HG02884 (cell line): ENCODE measurements around the gene PIR.

Source experiments
- ATAC-seq: cut with Tn5 transposase; IDR thresholded peaks from one replicate; pipeline ENCODE4 v1.9.1; 2021; ENCODE audit warnings: mild to moderate bottlenecking, moderate library complexity; ENCODE audit not compliant: unreplicated experiment

The PIR gene

DNA sequence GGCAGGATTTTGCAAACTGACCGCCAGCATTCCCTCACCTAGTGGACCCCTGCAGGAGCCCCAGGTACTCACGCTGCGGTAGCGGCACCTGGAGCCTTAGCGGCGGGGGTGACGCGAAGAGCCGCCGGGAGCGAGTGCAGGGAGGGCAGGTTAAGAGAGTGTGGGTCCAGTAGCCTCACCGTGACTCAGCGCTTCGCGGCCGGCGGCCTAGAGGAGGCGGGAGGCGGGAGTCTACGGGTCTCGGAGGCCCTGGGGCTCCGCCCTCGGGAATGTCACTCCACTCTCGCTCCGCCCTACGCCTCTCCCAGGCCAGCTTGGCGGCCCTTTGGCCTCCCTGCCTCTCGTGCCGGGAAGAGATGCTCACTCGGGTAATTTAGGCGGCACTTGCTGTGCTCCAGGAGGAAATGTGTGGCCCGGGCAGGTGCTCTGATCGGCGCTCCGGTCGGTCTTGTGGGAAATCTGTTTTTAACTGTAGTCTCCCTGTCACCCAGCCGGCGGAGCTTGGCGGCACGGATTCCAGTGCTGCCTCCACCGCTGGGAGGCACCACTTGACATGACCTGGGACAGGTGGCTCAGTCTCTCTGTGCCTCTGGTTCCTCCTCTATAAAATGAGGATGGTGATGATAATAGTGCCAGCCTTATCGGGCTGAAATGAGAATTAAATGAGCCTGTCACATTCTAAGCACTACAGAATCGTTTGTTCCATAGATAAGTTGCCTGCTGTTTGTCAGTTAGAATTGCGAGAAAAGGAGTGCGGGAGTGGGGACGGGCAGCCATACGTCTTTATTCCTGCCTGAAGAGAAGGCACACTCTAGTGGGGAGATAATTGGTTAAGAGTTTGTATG lies at the start of gene PIR:
Gene PIR, minus strand, starts transcription at position 216 of the 845 bp plus-strand sequence. CDS start 2,076 bp downstream, outside the sequence.
- peak; percentile 98 for ATAC-seq

- ATAC-seq, result no peak
Measured at GRCh38 chrX:15530318-15530717, 37.2 kb upstream of the PIR start.

DNA sequence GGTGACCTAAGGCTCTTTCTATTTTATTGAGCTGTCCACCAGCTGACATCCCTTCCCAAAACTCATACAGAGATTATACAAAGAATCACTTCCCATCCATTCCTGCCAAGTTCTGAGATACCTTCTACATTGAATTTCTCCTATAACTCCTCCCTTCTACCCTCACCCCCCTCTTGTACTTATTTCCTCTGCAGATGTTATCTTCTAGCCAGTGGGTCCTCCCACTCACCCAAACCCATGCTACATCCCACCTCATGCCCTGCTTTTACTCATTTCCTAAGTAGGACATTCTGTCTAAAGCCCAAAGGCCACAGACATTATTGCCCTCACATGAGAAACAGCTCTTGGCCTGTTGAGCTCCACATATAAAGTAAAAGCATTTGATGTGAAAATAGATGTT lies 36.0 kb upstream of the PIR start:
- ATAC-seq, result no peak

GRCh38 chrX:15525664-15526416 lies 32.7 kb upstream of the PIR start:
- no peak for ATAC-seq

DNA sequence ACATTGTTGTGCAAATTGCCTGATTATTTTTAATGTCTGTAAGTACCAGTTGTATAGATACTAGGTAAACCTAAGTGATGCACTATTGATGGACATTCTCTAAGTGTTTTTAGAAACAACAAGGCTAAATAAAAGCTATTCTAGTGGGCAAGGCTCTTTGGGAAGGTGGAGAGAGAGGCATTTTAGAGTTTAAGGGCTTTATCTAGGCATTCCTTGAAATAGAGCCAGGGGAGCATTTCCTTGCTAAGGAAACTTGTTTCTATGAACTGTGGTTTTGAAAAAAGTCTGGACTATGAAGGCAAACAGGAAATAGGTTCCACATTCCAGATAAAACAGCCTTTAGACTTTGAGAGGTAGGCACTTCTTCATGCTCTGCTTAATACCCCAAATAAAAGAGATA lies 31.3 kb upstream of the PIR start:
- no peak for ATAC-seq

- ATAC-seq, result no peak
Measured at GRCh38 chrX:15523088-15523487, 30.0 kb upstream of the PIR start.

DNA sequence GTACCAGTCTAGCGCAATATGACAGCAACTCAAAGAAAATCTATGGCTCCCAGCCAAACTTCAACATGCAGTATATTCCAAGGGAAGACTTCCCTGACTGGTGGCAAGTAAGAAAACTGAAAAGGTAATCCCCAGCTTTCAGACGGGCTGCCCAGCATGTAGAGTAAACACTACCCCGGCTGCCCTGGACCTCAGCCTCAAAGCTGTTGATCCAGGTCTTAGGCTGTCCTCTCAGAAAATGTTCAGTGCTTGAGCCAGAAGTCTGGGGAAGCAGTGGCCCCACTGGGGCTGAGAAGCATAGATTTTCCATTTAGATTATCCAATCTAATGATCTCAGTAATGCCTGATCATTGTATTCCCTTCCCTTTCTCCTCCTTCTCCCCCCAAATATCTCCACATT lies 29.3 kb upstream of the PIR start:
- ATAC-seq, result no peak

DNA sequence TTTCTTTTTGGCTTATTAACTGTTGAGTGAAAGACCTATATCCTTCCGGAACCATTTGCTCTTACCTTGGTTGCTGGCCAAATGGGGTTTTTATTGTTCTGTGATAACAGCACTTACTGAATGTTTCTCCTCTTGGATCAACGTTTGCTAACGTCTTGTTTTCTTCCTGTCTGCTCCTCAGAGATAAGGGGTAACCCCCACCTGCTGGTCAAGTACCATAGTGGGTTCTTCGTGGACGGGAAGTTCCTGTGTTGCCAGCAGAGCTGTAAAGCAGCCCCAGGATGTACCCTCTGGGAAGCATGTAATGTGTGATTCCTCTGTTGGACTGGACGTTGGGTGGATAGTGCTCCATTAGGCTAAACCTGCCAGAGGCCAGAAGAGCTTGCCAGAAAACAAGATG lies 22.8 kb upstream of the PIR start:
- no peak for ATAC-seq

DNA sequence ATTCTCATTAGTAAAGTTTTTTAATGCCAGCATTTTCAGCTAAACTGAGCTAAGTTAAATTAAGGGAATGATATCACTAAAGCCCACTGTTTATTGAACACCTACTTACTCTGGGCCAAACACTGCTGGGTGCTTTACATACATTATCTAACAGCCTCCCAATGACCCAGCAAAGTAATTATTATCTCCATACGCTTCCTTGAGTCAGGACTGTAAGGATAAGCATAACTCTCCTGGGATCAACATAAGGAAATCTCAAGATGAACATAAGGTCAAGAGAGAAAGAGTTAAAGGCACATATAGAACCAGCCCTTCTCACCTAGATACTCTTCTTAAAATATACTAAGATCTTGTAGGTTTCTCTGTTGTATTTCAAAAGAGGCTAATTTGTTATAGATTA lies 21.1 kb upstream of the PIR start:
- ATAC-seq, result no peak

DNA sequence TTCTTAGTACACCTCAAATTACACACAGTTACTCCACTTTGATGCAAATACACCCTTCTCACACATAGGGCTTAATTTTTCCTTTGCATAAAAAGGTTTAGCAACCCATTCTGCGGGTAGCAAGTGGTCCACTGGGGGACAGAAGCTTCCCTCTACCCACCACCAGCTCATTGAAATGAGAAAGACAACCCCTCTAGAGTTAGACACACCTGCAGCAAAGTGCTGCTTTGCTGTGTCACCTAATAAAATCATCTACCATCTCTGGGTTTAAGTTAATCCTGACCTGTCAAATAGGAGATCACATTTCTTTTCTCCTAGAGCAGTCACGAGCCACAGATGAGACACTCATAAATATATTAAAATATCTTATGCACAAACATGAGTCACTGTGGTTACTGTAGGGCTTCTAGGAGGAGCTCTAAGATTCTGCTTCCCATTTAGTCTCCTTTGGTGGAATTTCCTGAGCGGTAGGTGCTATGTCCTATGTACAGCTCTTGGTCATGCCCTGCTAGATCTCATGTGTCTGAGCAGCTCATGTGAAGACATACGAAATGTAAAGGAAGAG lies 19.4 kb upstream of the PIR start:
- no peak for ATAC-seq

GRCh38 chrX:15511563-15511962 lies 18.4 kb upstream of the PIR start:
- ATAC-seq, result no peak

DNA sequence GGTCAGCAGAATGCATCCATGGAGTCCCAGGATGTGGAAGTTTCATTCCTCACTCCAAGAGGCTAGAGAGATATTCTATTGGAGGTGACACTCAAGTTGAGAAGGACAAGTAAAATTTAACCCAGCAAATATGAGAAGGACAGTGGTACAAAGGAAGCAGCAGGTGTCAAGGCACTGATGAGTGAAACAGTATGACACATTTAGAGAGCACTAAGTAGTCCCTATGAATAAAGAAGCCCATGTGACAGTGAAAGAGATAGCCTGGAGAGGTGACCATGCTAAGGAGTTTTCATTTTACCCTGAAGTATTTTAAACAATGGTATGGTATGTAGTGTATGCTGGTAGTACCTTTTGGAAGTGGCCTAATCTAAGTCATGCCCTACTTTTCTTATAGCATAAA lies 16.7 kb upstream of the PIR start:
- no peak for ATAC-seq

DNA sequence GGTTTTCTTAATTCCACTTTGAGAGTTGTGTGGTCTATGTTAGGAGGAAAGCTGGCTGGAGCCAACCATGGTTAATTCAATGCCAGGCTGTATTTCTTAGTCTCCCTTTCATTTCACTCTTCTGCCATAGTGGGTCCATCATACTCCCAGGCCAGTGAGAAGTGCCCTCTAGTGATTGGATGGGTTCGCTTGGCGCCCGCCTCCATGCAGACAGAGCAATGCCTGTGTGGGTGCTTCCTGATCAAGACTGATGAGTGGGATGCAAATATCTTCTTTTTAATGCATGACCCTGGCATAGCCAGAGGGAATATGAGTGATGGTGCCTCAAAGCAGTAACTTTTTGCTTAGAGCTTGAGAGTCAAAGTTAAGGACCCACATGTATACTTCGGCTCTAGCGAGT lies 13.9 kb upstream of the PIR start:
- ATAC-seq, result no peak

DNA sequence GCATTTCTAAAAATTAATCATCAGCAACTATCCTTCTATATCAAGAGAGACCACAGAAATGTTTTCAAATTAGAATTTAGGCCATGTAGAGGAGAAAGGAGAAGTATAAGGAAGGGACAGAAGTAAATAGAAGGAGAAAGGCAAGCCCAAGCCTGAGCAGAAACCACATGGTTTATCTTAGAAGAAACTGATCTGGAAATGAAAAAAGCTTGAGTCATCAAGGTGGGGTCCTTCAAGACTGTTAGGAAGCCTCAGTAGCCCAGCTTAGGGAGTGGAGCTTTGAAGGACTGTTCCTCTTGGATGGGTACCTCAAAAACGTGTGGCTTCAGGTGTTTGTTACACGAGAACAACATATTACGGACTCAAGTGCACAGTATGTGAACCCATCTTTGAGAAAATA lies 12.0 kb upstream of the PIR start:
- no peak for ATAC-seq

DNA sequence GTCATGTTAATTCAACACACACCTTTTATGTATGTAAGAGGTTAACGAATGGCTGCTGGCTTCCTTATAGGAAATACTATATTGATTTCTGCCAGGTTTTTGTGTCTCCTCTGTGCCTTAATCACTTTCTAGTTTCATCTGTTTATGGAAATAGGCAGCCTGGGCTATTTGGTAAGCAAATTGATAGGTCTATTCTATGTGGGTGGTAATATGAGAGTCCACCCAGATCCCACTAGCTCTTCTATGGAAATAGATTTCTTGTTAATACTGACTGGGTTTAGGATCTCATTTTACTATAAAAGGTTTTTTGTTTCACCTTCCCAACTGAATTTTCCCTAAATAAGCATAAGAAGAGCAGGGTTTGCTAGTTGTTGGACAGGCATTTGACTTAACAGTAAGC lies 11.5 kb upstream of the PIR start:
- no peak for ATAC-seq

GRCh38 chrX:15501506-15501905 lies 8.4 kb upstream of the PIR start:
- no peak for ATAC-seq

- no peak for ATAC-seq
Measured at GRCh38 chrX:15500497-15500966, 7.4 kb upstream of the PIR start, which contains the start of gene BMX. TSS of gene BMX (plus strand) at chrX:15500807. CDS start at chrX:15508354, 7,547 bp downstream.

DNA sequence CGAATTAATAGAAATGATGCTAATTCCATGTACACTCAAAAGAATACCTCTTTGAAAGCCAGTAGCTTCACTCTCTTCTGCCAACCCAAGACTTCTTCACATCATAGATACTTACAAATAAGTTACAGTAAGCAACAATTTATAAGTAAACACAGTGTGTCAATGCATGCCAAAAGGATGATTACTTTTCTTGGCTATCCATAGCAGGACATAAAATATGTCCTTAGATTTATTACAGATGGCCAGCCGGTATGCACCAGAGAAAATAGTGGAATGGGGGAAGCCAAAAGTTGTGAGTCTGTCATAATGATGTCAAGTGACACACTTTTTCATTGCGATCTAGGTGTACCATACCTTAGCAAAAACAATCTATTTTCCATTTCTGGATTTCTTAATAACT lies 6.8 kb upstream of the PIR start:
- ATAC-seq, result no peak

GRCh38 chrX:15498741-15499140 lies 5.6 kb upstream of the PIR start:
- no peak for ATAC-seq

DNA sequence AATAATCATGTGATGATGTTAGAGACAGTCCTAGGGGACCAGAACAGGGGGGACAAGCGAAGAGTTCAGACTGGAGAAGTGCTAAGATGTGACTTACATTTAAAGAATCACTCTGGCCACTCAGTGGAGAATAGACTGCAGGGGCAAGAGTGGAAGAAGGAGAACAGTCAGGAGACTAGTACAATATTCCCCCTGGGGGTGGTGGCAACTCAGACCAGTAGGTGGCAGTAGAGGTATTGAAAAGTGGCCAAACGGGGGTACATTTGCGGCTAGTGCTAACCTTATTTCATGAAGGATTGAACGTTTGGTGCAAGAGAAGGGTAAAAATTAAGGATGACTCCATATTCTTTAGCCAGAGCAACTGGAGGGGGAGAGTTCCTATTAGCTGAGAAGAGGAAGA lies 4.7 kb upstream of the PIR start:
- ATAC-seq, result no peak

DNA sequence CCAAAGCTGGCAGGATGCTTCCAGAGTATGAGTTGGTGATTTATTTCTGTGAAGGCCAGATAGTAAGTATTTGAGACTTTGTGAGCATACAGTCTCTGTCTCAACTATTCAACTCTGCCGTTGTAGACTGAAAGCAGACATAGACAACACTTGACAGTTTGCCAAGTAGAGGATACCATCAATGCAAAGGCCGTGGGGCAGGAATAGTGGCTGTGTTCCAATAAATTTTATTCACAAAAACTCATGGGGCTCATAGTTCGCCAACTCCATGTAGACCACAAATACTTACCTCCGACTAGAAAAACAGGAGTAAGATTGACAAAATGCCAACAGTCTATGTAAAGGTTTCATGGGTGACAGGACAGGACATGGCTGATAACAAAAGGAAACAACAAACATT lies 3.7 kb upstream of the PIR start:
- no peak for ATAC-seq

GRCh38 chrX:15495801-15496200 lies 2.7 kb upstream of the PIR start:
- no peak for ATAC-seq
